ENCODE data around the gene TMTC4.

TMTC4 gene

GRCh38 chr13:100659578-100659977 lies 15.0 kb downstream of the TMTC4 start:
- H3K4me3 ChIP-seq (ENCODE audit: control insufficient read depth, low read depth, low read length): no peak overlapping the region
- no peak for DNase-seq (ENCODE audit: low read depth)
- no peak for TF ChIP-seq CTCF (conservative IDR thresholded peaks at IDR 0.05; ENCODE audit: control insufficient read depth, insufficient read depth, low read depth, low read length)

GRCh38 chr13:100658363-100658762 lies 16.2 kb downstream of the TMTC4 start:
- DNase-seq (ENCODE audit: low read depth): no peak
- H3K4me3 ChIP-seq (ENCODE audit: control insufficient read depth, low read depth, low read length): no peak overlapping the region
- no peak for TF ChIP-seq CTCF (conservative IDR thresholded peaks at IDR 0.05; ENCODE audit: control insufficient read depth, insufficient read depth, low read depth, low read length)

GRCh38 chr13:100657881-100658315 lies 16.7 kb downstream of the TMTC4 start:
- H3K4me3 ChIP-seq (ENCODE audit: control insufficient read depth, low read depth, low read length): no peak overlapping the region
- no peak for TF ChIP-seq CTCF (conservative IDR thresholded peaks at IDR 0.05; ENCODE audit: control insufficient read depth, insufficient read depth, low read depth, low read length)
- DNase-seq (ENCODE audit: low read depth): no peak

GRCh38 chr13:100652510-100652909 lies 22.1 kb downstream of the TMTC4 start:
- no peak for DNase-seq (ENCODE audit: low read depth)
- no peak for TF ChIP-seq CTCF (conservative IDR thresholded peaks at IDR 0.05; ENCODE audit: control insufficient read depth, insufficient read depth, low read depth, low read length)
- no peak overlapping the region for H3K4me3 ChIP-seq (ENCODE audit: control insufficient read depth, low read depth, low read length)

- TF ChIP-seq CTCF (conservative IDR thresholded peaks at IDR 0.05; ENCODE audit: control insufficient read depth, insufficient read depth, low read depth, low read length): no peak
- DNase-seq (ENCODE audit: low read depth): no peak
- H3K4me3 ChIP-seq (ENCODE audit: control insufficient read depth, low read depth, low read length): no peak overlapping the region
These were observed 24.3 kb downstream of the TMTC4 start for GRCh38 chr13:100650326-100650725.

GRCh38 chr13:100648354-100648753 lies 26.2 kb downstream of the TMTC4 start:
- no peak for TF ChIP-seq CTCF (conservative IDR thresholded peaks at IDR 0.05; ENCODE audit: control insufficient read depth, insufficient read depth, low read depth, low read length)
- no peak for DNase-seq (ENCODE audit: low read depth)
- no peak overlapping the region for H3K4me3 ChIP-seq (ENCODE audit: control insufficient read depth, low read depth, low read length)

- TF ChIP-seq CTCF (conservative IDR thresholded peaks at IDR 0.05; ENCODE audit: control insufficient read depth, insufficient read depth, low read depth, low read length): no peak
- no peak overlapping the region for H3K4me3 ChIP-seq (ENCODE audit: control insufficient read depth, low read depth, low read length)
- DNase-seq (ENCODE audit: low read depth): no peak
These were observed 27.7 kb downstream of the TMTC4 start for GRCh38 chr13:100646871-100647270.

All from fibroblast of mammary gland (primary cell).